Endometrium (tissue), 2 donors: ENCODE data around the gene PNPLA6.
"Not testable (repeated sequence)": the region's sequence is repeated elsewhere in the genome, so short reads cannot be mapped to it uniquely, and the experiment has no call there.

Experiments used
- FAIRE-seq: peaks from 2 replicates; lab custom pipeline; 2012; peaks lifted over from hg19 to GRCh38; lab: Jason Lieb, UNC
- donor health status: control.
- donor health status: control.

The PNPLA6 gene

GRCh38 chr19:7533925-7534480, 1.5 kb upstream of the PNPLA6 start:
- FAIRE-seq: no peak

GRCh38 chr19:7534531-7535046, 928 bp upstream of the PNPLA6 start:
- FAIRE-seq: no peak

- no peak for FAIRE-seq
Measured at GRCh38 chr19:7535998-7536695, 630 bp downstream of the PNPLA6 start.

GRCh38 chr19:7538990-7539389, 3.5 kb downstream of the PNPLA6 start:
- not testable (repeated sequence) for FAIRE-seq

- FAIRE-seq: no peak
Measured at GRCh38 chr19:7539827-7540425, 4.4 kb downstream of the PNPLA6 start.

- FAIRE-seq: no peak
Measured at GRCh38 chr19:7540761-7541474, 5.4 kb downstream of the PNPLA6 start.

GRCh38 chr19:7541475-7541824, 5.9 kb downstream of the PNPLA6 start:
- no peak for FAIRE-seq

- FAIRE-seq: no peak
Measured at GRCh38 chr19:7541828-7542443, 6.4 kb downstream of the PNPLA6 start.

- FAIRE-seq: no peak
Measured at GRCh38 chr19:7542556-7543348, 7.2 kb downstream of the PNPLA6 start.

GRCh38 chr19:7544626-7545025, 9.1 kb downstream of the PNPLA6 start:
- no peak for FAIRE-seq

- FAIRE-seq: no peak
Measured at GRCh38 chr19:7545300-7545699, 9.8 kb downstream of the PNPLA6 start.

GRCh38 chr19:7545904-7546303, 10.4 kb downstream of the PNPLA6 start:
- no peak for FAIRE-seq

GRCh38 chr19:7547159-7547558, 11.6 kb downstream of the PNPLA6 start:
- no peak for FAIRE-seq

- FAIRE-seq: no peak
Measured at GRCh38 chr19:7549429-7550148, 14.1 kb downstream of the PNPLA6 start.

GRCh38 chr19:7550169-7550770, 14.8 kb downstream of the PNPLA6 start:
- FAIRE-seq: no peak

- FAIRE-seq: no peak
Measured at GRCh38 chr19:7550987-7551761, 15.7 kb downstream of the PNPLA6 start.

GRCh38 chr19:7552781-7553180, 17.3 kb downstream of the PNPLA6 start:
- FAIRE-seq: no peak

- FAIRE-seq: no peak
Measured at GRCh38 chr19:7554565-7554964, 19.0 kb downstream of the PNPLA6 start.

- FAIRE-seq: no peak
Measured at GRCh38 chr19:7554990-7555864, 19.7 kb downstream of the PNPLA6 start.
